CD4-positive, alpha-beta T cell treated with Interleukin-6 for 4 hours (primary cell): ENCODE data around the gene TTC12.

ENCODE experiments used
- DNase-seq: peaks from one replicate; pipeline ENCODE4 v3.0.0-alpha.2; 2020; ENCODE audit warnings: mixed read lengths

TTC12 gene

GRCh38 chr11:113407163-113407562, 92.8 kb downstream of the TTC12 start:
- DNase-seq, result no peak

GRCh38 chr11:113408206-113408605, 93.8 kb downstream of the TTC12 start:
- DNase-seq, result no peak

- DNase-seq, result no peak
Measured at GRCh38 chr11:113408887-113409286, 94.5 kb downstream of the TTC12 start.

- no peak for DNase-seq
Measured at GRCh38 chr11:113409526-113409925, 95.1 kb downstream of the TTC12 start.

GRCh38 chr11:113410414-113411135, 96.2 kb downstream of the TTC12 start:
- no peak for DNase-seq

- no peak for DNase-seq
Measured at GRCh38 chr11:113411536-113411935, 97.2 kb downstream of the TTC12 start.

GRCh38 chr11:113412675-113413074, 98.3 kb downstream of the TTC12 start:
- no peak for DNase-seq

- no peak for DNase-seq
Measured at GRCh38 chr11:113415343-113415742, 101.0 kb downstream of the TTC12 start.
